Measurements from ENCODE around the gene PLEKHA7.
"Not testable (repeated sequence)": the region's sequence is repeated elsewhere in the genome, so short reads cannot be mapped to it uniquely, and the experiment has no call there.

GRCh38 chr11:16864428-16864827 lies 149.8 kb downstream of the PLEKHA7 start:
- not testable (repeated sequence) for TF ChIP-seq POLR2A, POLR2AphosphoS5, EP300, CTCF (IDR thresholded peaks at IDR 0.05)
